ENCODE measurements around the gene TMCC3.

- TF ChIP-seq, protein P1, sequence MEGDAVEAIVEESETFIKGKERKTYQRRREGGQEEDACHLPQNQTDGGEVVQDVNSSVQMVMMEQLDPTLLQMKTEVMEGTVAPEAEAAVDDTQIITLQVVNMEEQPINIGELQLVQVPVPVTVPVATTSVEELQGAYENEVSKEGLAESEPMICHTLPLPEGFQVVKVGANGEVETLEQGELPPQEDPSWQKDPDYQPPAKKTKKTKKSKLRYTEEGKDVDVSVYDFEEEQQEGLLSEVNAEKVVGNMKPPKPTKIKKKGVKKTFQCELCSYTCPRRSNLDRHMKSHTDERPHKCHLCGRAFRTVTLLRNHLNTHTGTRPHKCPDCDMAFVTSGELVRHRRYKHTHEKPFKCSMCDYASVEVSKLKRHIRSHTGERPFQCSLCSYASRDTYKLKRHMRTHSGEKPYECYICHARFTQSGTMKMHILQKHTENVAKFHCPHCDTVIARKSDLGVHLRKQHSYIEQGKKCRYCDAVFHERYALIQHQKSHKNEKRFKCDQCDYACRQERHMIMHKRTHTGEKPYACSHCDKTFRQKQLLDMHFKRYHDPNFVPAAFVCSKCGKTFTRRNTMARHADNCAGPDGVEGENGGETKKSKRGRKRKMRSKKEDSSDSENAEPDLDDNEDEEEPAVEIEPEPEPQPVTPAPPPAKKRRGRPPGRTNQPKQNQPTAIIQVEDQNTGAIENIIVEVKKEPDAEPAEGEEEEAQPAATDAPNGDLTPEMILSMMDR (conservative IDR thresholded peaks at IDR 0.05; ENCODE audit: low read length) = no peak; the same call in 1 of the 2 replicates
- no peak for TF ChIP-seq EZH2phosphoT487 (IDR thresholded peaks at IDR 0.05; ENCODE audit: borderline replicate concordance, low read depth, low read length)
These were observed 811 bp downstream of the TMCC3 start for GRCh38 chr12:94649349-94650142.

All from OCI-LY7 (cell line).